HEK293T (cell line): ENCODE measurements around the gene EIF4G3.

ENCODE experiments used
- FOXK2 ChIP-seq: fragments of 450-650 bp; IDR thresholded peaks from 2 replicates; pipeline ENCODE4 v1.6.1; 2016; ENCODE audit warnings: mild to moderate bottlenecking
- FOXM1 ChIP-seq: fragments of 450-650 bp; IDR thresholded peaks from 2 replicates; pipeline ENCODE4 v1.6.1; 2017; ENCODE audit warnings: mild to moderate bottlenecking, borderline replicate concordance
- HDGF ChIP-seq: fragments of 450-650 bp; IDR thresholded peaks from 2 replicates; pipeline ENCODE4 v1.6.1; 2017; ENCODE audit warnings: antibody characterized with exemption, borderline replicate concordance
- SP1 ChIP-seq: fragments of 450-650 bp; IDR thresholded peaks from 2 replicates; pipeline ENCODE4 v1.6.1; 2017
- SUZ12 ChIP-seq: fragments of 450-650 bp; IDR thresholded peaks from 2 replicates; pipeline ENCODE4 v1.6.1; 2016; ENCODE audit warnings: mild to moderate bottlenecking
- TARDBP ChIP-seq: fragments of 450-650 bp; IDR thresholded peaks from 2 replicates; pipeline ENCODE4 v1.6.1; 2016
- TF ChIP-seq, protein P1 (sequence below): fragments of 450-650 bp; IDR thresholded peaks from 2 replicates; pipeline ENCODE4 v1.6.1; 2016

DNA sequence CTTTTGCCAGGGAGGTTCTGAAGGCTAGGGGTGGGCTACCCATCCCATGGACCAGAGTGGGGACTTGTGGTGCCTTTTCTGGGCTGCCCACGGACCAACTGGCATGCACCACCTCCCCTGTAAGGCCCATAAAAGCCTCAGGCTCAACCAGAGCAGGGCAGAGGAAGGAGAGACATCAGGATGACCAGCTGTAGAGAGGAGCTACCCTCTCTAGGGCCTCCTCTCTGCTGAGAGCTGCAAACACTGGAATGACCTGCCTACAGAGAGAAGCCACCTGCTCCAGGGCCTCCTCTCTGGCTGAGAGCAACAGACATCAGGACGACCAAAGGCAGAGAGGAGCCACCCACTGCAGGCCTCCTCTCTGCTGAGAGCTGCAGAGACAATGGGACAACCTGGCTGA lies 140.9 kb downstream of the EIF4G3 start:
- TF ChIP-seq FOXK2 (no peak), SUZ12 (no peak), FOXM1 (no peak), TARDBP (no peak), SP1 (no peak), HDGF (no peak)
- TF ChIP-seq, protein P1, sequence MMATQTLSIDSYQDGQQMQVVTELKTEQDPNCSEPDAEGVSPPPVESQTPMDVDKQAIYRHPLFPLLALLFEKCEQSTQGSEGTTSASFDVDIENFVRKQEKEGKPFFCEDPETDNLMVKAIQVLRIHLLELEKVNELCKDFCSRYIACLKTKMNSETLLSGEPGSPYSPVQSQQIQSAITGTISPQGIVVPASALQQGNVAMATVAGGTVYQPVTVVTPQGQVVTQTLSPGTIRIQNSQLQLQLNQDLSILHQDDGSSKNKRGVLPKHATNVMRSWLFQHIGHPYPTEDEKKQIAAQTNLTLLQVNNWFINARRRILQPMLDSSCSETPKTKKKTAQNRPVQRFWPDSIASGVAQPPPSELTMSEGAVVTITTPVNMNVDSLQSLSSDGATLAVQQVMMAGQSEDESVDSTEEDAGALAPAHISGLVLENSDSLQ: no peak
